Epidermal melanocyte (primary cell): ENCODE results near the gene NAV1.
"Not testable (repeated sequence)": the region's sequence is repeated elsewhere in the genome, so short reads cannot be mapped to it uniquely, and the experiment has no call there.

ENCODE experiments used
- DNase-seq: peaks from one replicate; pipeline ENCODE4 v3.0.0; 2011; ENCODE audit warnings: low spot score; ENCODE audit not compliant: insufficient read length

NAV1 gene

DNA sequence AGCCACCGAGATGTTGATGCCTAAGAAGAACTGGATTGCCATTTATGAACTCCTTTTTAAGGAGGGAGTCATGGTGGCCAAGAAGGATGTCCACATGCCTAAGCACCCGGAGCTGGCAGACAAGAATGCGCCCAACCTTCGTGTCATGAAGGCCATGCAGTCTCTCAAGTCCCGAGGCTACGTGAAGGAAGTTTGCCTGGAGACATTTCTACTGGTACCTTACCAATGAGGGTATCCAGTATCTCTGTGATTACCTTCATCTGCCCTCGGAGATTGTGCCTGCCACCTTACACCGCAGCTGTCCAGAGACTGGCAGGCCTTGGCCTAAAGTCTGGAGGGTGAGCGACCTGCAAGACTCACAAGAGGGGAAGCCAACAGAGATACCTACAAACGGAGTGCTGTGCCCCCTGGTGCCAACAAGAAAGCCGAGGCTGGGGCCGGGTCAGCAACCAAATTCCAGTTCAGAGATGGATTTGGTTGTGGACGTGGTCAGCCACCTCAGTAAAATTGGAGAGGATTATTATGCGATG, 18.8 kb upstream of the NAV1 start:
- DNase-seq: not testable (repeated sequence)

DNA sequence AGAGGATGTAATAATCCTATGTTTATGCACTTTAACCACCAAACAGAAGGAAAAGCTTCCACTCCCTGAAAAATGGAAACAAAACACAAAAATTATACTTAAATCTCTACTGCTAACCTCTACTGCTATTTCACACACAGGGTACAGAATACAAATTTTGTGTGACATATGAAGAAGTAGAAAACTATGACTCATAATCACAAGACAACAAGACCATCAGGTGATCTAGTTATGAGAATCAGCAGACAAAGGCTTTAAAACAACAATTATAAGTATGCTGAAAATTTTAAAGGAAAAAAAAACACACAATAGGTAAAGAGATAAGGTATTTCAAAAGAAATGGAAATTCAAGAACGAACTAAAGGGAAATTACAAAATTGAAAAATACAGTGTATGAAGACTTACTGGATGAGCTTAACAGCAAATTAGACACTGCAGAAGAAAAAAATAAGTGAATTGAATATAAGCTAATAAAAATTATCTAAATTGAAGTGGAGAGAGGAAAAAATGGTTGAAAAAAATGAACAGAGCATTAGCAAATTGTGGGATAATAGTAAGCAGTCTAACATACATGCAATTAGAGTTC, 13.6 kb upstream of the NAV1 start:
- DNase-seq: no peak

DNA sequence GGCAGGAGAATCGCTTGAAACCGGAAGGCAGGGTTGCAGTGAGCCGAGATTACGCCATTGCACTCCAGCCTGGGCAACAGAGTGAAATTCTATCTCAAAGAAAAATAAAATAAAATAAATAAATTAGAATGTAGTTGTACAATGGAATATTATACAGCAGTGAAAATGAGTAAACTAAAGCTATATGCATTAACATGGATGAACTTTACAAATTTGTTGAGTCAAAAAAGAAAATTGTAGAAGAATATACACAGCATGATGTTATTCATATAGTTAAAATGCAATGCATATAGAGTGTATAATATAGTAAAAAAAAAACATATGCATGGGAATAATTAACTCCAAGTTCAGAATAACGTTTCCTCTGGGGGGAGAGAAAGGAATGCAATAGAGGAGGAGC, 11.0 kb upstream of the NAV1 start:
- no peak for DNase-seq

DNA sequence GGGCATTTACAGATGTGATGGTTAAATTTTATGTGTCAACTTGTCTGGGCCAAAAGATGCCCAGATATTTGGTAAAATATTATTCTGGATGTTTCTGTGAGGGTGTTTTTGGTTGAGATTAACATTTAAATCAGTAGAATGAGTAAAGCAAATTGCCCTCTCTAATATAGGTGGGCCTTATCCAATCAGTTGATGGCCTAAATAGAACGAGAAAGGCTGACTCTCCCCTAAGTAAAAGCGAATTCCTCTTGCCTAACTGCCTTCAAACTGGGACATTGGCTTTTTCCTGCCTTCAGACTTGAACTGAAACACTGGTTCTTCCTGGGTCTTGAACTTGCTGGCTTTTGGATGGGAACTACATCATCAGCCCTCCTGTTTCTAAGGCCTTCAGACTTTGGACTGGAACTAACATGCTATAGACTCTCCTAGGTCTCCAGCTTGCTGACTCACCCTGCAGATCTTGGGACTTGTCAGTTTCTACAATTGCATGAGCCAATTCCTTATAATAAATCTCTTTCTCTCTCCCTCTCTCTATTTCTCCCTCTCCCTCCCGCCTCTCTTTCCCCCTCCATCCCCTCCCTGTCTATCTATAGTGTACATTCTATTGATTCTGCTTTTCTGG, 10.2 kb upstream of the NAV1 start:
- no peak for DNase-seq

DNA sequence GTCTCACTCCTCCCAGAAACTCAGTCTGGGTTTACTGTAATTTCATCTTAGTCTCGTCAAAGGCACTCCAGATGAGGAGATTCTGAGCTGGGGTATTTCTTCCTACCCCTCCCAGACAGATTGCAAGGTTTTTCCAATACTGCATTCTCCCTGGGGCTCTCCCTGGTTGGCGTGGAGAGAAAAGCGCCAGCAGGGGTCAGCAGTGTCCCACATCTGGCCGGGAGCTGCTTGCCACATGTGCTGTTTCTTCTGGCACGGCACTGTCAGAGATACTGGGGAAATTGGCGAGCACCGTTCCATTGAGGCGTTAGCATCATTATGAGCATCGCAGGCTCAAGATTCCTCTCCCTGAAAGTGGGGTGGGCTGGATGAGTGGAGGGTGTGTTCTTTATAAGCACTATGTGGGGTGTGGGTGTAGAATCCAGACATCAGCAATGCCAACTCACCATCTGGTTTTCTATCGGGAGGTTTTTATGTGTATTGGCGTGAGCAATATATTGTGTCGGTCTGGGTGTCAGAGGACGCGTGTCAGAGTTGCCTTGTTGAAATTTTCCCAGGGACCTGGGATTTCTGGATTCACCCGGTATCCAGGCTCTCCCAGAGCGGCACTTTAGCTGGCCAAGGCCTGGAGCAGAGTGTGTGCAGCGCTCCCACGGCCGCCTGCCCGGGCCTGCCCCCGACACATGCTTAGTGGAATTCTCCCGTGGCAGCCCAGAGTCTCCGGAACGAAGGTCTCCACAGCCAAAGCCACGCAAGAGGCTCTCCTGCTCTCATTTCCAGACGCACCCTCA, 8.0 kb upstream of the NAV1 start:
- DNase-seq: peak; percentile 84

DNA sequence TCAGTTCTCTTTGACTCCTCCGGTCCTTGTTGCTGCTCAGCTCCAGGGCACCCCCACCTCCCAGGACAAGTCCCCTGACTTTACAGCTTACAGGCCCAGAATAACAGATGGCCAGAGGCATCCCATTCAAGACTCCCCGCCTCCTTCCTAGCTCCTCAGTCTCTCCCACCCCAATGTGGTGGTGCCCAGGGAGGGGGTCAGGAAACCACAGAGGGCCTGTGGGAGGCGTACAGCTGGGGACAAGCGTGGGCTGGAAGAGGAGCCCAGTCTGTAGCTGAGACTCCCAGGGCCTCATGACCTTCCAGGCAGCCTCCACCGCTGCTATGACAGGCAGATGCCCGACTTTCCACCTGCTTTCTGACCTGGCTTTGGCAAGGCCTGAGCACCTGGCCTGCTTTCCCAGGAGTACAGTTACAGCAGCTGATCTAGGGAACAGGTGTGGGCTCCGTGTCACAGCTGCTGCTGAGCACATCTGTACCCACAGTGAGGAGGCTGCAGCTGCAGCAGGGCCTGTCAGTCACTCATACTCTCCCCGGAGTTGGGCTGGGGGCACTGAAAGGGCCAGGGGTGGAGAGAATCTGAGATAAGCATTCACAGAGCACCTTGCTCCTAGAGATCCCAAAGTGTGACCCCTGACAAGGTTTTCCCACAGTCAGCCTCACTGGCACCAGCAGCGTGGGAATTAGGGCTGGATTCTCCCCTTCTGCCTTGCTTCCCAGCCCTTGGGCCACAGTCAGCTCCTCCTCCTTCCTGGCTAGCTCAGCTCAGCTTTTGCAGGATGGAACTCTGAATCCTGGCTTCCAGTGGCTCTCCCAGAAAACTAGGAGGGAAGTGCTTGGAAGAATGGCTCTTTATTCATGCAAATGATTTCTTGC, 7.1 kb upstream of the NAV1 start:
- DNase-seq: no peak

DNA sequence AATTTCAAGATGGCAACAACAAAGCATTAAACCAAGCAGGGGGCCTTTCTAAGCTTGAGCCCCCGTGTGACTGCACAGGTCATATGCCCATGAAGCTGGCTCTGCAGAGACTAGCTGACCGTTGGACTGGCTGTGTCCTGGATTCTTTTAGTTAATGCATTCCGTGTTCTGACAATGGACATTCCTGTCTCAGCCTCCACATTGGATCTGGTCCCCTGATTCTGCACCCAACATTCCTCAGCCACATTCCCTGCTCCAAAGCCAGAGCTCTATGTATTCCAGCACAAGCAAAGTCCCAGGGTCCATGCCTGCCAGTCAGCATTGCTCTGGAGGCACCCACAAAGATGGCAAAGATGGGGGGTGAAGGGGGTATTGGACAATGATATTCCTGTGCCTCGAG, 5.1 kb upstream of the NAV1 start:
- DNase-seq: no peak

GRCh38 chr1:201535046-201535918, 3.6 kb upstream of the NAV1 start:
- no peak for DNase-seq

GRCh38 chr1:201535919-201536245, 3.0 kb upstream of the NAV1 start:
- DNase-seq: no peak

DNA sequence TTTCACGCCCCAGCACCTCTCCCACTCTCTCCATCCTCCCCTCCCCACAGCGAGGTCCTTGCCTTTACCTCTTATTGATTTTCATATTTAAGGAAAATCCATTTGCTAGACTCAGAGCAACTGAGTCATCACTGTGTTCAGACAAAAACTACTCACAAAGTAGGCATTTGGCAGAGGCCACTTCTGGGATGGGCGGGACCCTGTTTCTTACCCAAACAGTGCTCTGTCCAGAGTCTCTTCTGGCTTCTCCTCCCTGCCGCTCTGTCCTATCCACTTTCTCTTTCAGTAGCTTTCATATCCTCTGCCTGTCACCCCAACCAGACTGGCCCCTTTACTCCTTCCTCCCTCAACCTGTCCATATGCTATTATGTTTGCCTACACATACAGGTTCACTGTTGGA, 2.4 kb upstream of the NAV1 start:
- DNase-seq: peak; percentile 41

GRCh38 chr1:201537028-201537427, 1.9 kb upstream of the NAV1 start:
- DNase-seq: no peak

- no peak for DNase-seq
Observed at GRCh38 chr1:201537467-201537866, 1.5 kb upstream of the NAV1 start.

- no peak for DNase-seq
Observed at GRCh38 chr1:201537891-201538611, 876 bp upstream of the NAV1 start.

DNA sequence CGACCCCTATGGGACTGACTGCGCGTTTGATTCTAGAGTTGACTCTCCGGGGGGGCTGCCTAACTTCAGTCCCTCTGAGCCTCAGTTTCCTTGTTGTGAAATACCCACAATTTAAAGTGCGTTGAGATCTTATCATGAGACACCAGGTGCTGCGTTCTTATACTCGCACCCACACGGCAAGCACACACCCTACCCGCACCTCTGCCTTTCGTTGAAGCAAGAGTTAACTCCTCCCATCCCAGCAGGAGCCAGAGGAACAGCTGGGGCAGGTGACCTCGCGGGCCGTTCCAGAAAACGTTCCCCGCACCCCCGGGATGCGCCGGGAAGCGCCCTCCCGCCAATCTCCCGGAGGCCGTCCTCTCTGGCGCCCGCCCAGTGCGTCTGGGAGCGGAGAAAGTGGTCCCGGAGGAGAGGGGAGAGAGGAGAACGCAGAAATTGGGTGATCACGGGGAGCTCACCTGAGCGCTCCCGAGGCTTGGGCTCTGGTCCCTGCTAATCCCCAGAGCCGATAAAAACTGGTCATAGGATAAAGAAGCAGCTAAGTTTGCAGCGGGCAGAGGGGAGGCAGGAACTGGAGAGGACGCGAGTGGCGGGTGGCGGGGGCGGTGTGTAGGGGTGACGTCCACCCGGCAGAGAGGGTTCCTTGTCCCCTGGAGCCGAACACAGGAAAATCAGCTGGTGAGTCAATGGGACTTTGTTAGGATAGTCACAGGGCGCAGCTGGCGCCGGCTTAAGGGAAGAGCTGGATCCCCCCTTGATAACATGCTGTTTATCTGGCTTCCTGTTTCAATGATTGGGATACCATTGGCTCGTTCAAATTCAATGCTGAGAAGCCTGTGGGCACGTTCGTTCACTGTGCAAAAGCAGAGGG, 869 bp downstream of the NAV1 start:
- DNase-seq: peak; percentile 64

GRCh38 chr1:201540846-201541735, 2.2 kb downstream of the NAV1 start:
- DNase-seq: no peak

DNA sequence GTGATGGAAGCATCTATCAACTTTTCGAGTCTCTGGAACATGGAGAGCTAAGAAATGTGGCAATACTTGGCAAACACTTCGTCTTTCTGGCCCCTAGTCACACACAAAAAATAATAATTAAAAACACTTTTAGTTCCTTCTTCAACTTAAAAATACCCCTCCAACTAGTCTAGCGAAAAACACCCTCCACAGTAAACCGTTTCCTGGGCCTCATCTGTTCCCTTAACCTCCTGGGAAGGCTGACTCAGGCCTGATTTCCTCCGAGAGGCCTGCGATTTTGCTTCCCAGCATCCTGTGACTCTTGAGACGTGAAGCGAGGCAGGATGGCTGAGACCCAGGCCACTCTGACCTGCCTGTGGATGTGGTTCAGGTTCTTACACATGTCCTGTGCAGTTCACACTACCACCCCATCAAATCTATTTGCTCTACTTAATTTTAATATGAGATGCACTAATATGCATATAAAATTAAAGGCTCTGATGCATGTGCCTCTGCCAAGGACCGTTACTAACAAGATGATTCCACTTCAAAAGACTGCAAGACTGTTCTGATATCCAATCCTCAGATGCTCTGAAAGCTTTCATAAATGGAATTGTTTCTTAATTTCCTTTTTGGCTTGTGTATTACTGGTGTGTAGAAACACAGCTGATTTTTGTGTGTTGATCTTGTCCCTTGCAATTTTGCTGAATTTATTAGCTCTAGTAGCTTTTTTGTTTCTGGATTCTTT, 3.5 kb downstream of the NAV1 start:
- DNase-seq: no peak

DNA sequence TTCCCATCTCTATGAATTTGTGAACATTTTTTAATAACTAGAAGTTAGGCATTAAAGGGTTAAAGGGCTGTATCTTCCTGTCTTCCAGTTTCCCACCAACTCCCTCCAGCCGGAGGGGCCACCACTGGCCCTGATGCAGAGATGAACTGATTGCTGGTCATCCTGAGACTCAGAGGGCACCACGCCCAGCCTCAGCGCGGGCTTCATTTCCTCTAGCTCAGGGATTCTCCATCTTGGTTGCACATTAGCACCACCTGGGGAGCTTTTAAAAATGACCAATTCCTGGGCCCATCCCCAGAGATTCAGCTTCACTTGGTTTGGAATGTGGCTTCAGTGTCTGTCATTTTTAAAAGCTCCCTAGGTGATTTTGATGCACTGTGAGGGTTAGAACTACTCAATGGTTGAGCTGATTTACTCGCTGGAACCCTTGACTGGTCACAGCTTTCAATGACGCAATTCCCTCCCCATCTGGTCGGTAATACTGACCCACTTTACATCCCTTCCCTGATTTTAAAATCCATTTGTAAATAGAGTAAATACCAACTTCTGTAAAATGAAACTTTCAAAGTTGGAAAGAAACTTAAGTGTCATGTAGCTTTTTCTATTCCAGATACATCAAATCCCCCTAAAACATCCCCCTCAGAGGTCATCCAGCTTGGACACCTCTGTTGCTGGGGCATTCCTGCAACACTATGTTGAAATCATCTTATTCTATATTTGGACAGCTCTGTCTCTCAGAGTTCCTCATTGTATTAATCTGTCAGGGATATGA, 5.1 kb downstream of the NAV1 start:
- no peak for DNase-seq
